SK-N-DZ (cell line): Measurements from ENCODE around the gene FBLN7.
"Not testable (repeated sequence)": the region's sequence is repeated elsewhere in the genome, so short reads cannot be mapped to it uniquely, and the experiment has no call there.

Experiments
- DNase-seq: peaks from one replicate; pipeline ENCODE4 v3.0.0-alpha.2; 2015; ENCODE audit warnings: low spot score

FBLN7 gene

GRCh38 chr2:112184121-112184520 is 45.9 kb downstream of the FBLN7 start:
- DNase-seq = no peak

GRCh38 chr2:112185131-112185530 is 46.9 kb downstream of the FBLN7 start:
- no peak for DNase-seq

- DNase-seq = no peak
These were observed 49.0 kb downstream of the FBLN7 start for GRCh38 chr2:112187046-112187715.

GRCh38 chr2:112187805-112188596 is 49.8 kb downstream of the FBLN7 start:
- DNase-seq = no peak

GRCh38 chr2:112189001-112189556 is 50.9 kb downstream of the FBLN7 start:
- no peak for DNase-seq

- no peak for DNase-seq
These were observed 55.8 kb downstream of the FBLN7 start for GRCh38 chr2:112194028-112194427.

- DNase-seq = no peak
These were observed 56.3 kb downstream of the FBLN7 start for GRCh38 chr2:112194482-112194881.

- no peak for DNase-seq
These were observed 57.1 kb downstream of the FBLN7 start for GRCh38 chr2:112195167-112195766.

- DNase-seq = no peak
These were observed 57.8 kb downstream of the FBLN7 start for GRCh38 chr2:112195950-112196349.

GRCh38 chr2:112197868-112198267 is 59.7 kb downstream of the FBLN7 start:
- no peak for DNase-seq

GRCh38 chr2:112198780-112199179 is 60.6 kb downstream of the FBLN7 start:
- DNase-seq = no peak

GRCh38 chr2:112199188-112199587 is 61.0 kb downstream of the FBLN7 start:
- DNase-seq = no peak

GRCh38 chr2:112201696-112202430 is 63.7 kb downstream of the FBLN7 start:
- no peak for DNase-seq

GRCh38 chr2:112204411-112204810 is 66.2 kb downstream of the FBLN7 start:
- DNase-seq = no peak

- DNase-seq = not testable (repeated sequence)
These were observed 69.7 kb downstream of the FBLN7 start for GRCh38 chr2:112207905-112208304.

- DNase-seq = peak; percentile 6
These were observed 78.0 kb downstream of the FBLN7 start for GRCh38 chr2:112216167-112216566.

- DNase-seq = no peak
These were observed 79.7 kb downstream of the FBLN7 start for GRCh38 chr2:112217854-112218253.

- DNase-seq = no peak
These were observed 82.0 kb downstream of the FBLN7 start for GRCh38 chr2:112220186-112220585.

GRCh38 chr2:112220831-112221230 is 82.6 kb downstream of the FBLN7 start:
- no peak for DNase-seq

GRCh38 chr2:112229348-112229747 is 91.2 kb downstream of the FBLN7 start:
- no peak for DNase-seq

GRCh38 chr2:112230371-112230770 is 92.2 kb downstream of the FBLN7 start:
- DNase-seq = no peak
